ENCODE measurements around the gene WLS. TPM values are rescaled to one million over a fixed set of nuclear protein-coding genes. Genes with fewer than 3 reads are reported as not detected.

Gene WLS
- total RNA-seq, 6 experiments from 2014 or later: 9.3 to 36.0 (median 25.8) TPM

- no peak for ATAC-seq
- DNase-seq: no peak
- TF ChIP-seq POLR2A (IDR thresholded peaks at IDR 0.05) (no peak), CTCF (IDR thresholded peaks at IDR 0.05) (no peak)
- Histone ChIP-seq H3K4me3 (no peak overlapping the region), H3K27ac (no peak overlapping the region), H3K27me3 (no peaks in the 10 kb centered on the region), H3K9me3 (no peaks in the 10 kb centered on the region), H3K4me1 (peaks cover 0 to 13% (median 5%) of the 10 kb centered on the region in 4 donors), H3K36me3 (no peaks in the 10 kb centered on the region)
- intact Hi-C loops (cut with DNase I): no loop called here
These were observed 22.3 kb downstream of the WLS start for GRCh38 chr1:68210027-68210426.

GRCh38 chr1:68206848-68207689, 25.3 kb downstream of the WLS start:
- no peaks in the 10 kb centered on the region for H3K9me3 ChIP-seq
- no peaks in the 10 kb centered on the region for H3K27me3 ChIP-seq
- no peaks in the 10 kb centered on the region for H3K36me3 ChIP-seq
- peaks cover 0 to 10% (median 0%) of the 10 kb centered on the region in 4 donors for H3K4me1 ChIP-seq
- intact Hi-C loops (cut with DNase I): no loop called here
- DNase-seq: no peak
- ATAC-seq: peak in 1 of 4 donors; percentile 13
- no peak overlapping the region for H3K27ac ChIP-seq
- H3K4me3 ChIP-seq: no peak overlapping the region
- TF ChIP-seq CTCF (IDR thresholded peaks at IDR 0.05) (no peak), POLR2A (IDR thresholded peaks at IDR 0.05) (no peak)
- 64% methylated on average over 3 of the region's 3 CpGs for WGBS (ENCODE audit: insufficient coverage, low coverage, low lambda C conversion rate, missing lambda C conversion rate)

- ATAC-seq (no peak), DNase-seq (no peak)
- intact Hi-C loops (cut with DNase I): no loop called here
- no peak overlapping the region for H3K4me3 ChIP-seq
- 74% methylated on average over 2 of the region's 3 CpGs for WGBS (ENCODE audit: insufficient coverage, low coverage, low lambda C conversion rate, missing lambda C conversion rate)
- H3K9me3 ChIP-seq: no peaks in the 10 kb centered on the region
- H3K27ac ChIP-seq: peak overlapping the region in 2 of 3 donors; percentile 11 to 41
- TF ChIP-seq CTCF (IDR thresholded peaks at IDR 0.05) (no peak), POLR2A (IDR thresholded peaks at IDR 0.05) (no peak)
- H3K36me3 ChIP-seq: no peaks in the 10 kb centered on the region
- H3K4me1 ChIP-seq: peaks cover 0 to 10% (median 0%) of the 10 kb centered on the region in 4 donors
- H3K27me3 ChIP-seq: no peaks in the 10 kb centered on the region
These were observed 26.4 kb downstream of the WLS start for GRCh38 chr1:68205794-68206358.

GRCh38 chr1:68204977-68205630, 27.2 kb downstream of the WLS start:
- no peaks in the 10 kb centered on the region for H3K36me3 ChIP-seq
- peak; percentile 56 to 71 (median 66) for DNase-seq
- H3K4me3 ChIP-seq: no peak overlapping the region
- 24% methylated on average over 4 of the region's 4 CpGs for WGBS (ENCODE audit: insufficient coverage, low coverage, low lambda C conversion rate, missing lambda C conversion rate)
- TF ChIP-seq POLR2A (IDR thresholded peaks at IDR 0.05) (no peak), CTCF (IDR thresholded peaks at IDR 0.05) (peak in 1 of 4 donors; percentile 8)
- H3K4me1 ChIP-seq: peaks cover 0 to 10% (median 0%) of the 10 kb centered on the region in 4 donors
- intact Hi-C loops (cut with DNase I): no loop called here
- H3K27ac ChIP-seq: peak overlapping the region in 2 of 3 donors; percentile 11 to 41
- no peaks in the 10 kb centered on the region for H3K9me3 ChIP-seq
- peak; percentile 89 to 97 (median 94) for ATAC-seq
- no peaks in the 10 kb centered on the region for H3K27me3 ChIP-seq
